H9 (cell line): ENCODE results near the gene MROH7. TPM values are rescaled to one million over a fixed set of nuclear protein-coding genes. Genes with fewer than 3 reads are reported as not detected.

Experiments used
- DNase-seq: peaks from one replicate; pipeline ENCODE4 v3.0.0-alpha.2; 2017
- H2AFZ ChIP-seq: one replicate; pipeline ENCODE4 v1.6.1; 2013; ENCODE audit warnings: mild to moderate bottlenecking, low read length, control low read depth, moderate library complexity
- H2AK5ac ChIP-seq: 2 replicates; pipeline ENCODE4 v1.6.1; 2013; ENCODE audit warnings: low read length, control low read depth, mixed read lengths; ENCODE audit not compliant: insufficient read length
- H2BK120ac ChIP-seq: one replicate; pipeline ENCODE4 v1.6.1; 2013; ENCODE audit warnings: low read depth, mild to moderate bottlenecking, low read length, control low read depth, inconsistent platforms; ENCODE audit not compliant: poor library complexity, severe bottlenecking
- H2BK12ac ChIP-seq: 2 replicates; pipeline ENCODE4 v1.6.1; 2013; ENCODE audit warnings: low read length, control low read depth, mixed read lengths, low read depth; ENCODE audit not compliant: insufficient read length
- H2BK15ac ChIP-seq: 2 replicates; pipeline ENCODE4 v1.6.1; 2013; ENCODE audit warnings: low read depth, low read length, control low read depth
- H2BK20ac ChIP-seq: one replicate; pipeline ENCODE4 v1.6.1; 2013; ENCODE audit warnings: low read depth, mild to moderate bottlenecking, low read length, control low read depth, inconsistent platforms; ENCODE audit not compliant: poor library complexity, severe bottlenecking
- H2BK5ac ChIP-seq: 2 replicates; pipeline ENCODE4 v1.6.1; 2013; ENCODE audit warnings: low read length, control low read depth, mixed read lengths; ENCODE audit not compliant: insufficient read length
- H3K14ac ChIP-seq: 2 replicates; pipeline ENCODE4 v1.6.1; 2013; ENCODE audit warnings: low read length, control low read depth; ENCODE audit not compliant: insufficient read depth
- H3K18ac ChIP-seq: 2 replicates; pipeline ENCODE4 v1.6.1; 2013; ENCODE audit warnings: low read depth, mild to moderate bottlenecking, mixed read lengths, low read length, control low read depth; ENCODE audit not compliant: insufficient read length
- H3K23ac ChIP-seq: 2 replicates; pipeline ENCODE4 v1.6.1; 2013; ENCODE audit warnings: low read length, control low read depth, mixed read lengths, low read depth; ENCODE audit not compliant: insufficient read length
- H3K23me2 ChIP-seq: 2 replicates; pipeline ENCODE4 v1.6.1; 2013; ENCODE audit warnings: low read depth, mild to moderate bottlenecking, mixed read lengths, low read length, control low read depth; ENCODE audit not compliant: insufficient read length, poor library complexity, severe bottlenecking
- H3K27ac ChIP-seq: 2 replicates; pipeline ENCODE4 v1.5.1; 2013; ENCODE audit warnings: low read length, control low read depth, mixed read lengths, low read depth; ENCODE audit not compliant: insufficient read length
- H3K27me3 ChIP-seq: 2 replicates; pipeline ENCODE4 v1.6.1; 2013; ENCODE audit warnings: low read length, control low read depth, inconsistent platforms; ENCODE audit not compliant: insufficient read depth
- H3K4ac ChIP-seq: 2 replicates; pipeline ENCODE4 v1.6.1; 2013; ENCODE audit warnings: low read depth, mild to moderate bottlenecking, control low read depth, inconsistent platforms, low read length, moderate library complexity
- H3K4me1 ChIP-seq: 2 replicates; pipeline ENCODE4 v1.6.1; 2013; ENCODE audit warnings: low read length, control low read depth, inconsistent platforms; ENCODE audit not compliant: insufficient read depth
- H3K4me2 ChIP-seq: 2 replicates; pipeline ENCODE4 v1.6.1; 2013; ENCODE audit warnings: low read length, control low read depth, mixed read lengths; ENCODE audit not compliant: insufficient read length, insufficient read depth
- H3K56ac ChIP-seq: 2 replicates; pipeline ENCODE4 v1.6.1; 2013; ENCODE audit warnings: low read depth, mild to moderate bottlenecking, mixed read lengths, low read length, control low read depth; ENCODE audit not compliant: insufficient read length
- H3K79me1 ChIP-seq: 2 replicates; pipeline ENCODE4 v1.6.1; 2013; ENCODE audit warnings: low read depth, mild to moderate bottlenecking, moderate library complexity, low read length, control low read depth, inconsistent platforms; ENCODE audit not compliant: insufficient read depth, poor library complexity, severe bottlenecking
- H3K79me2 ChIP-seq: 2 replicates; pipeline ENCODE4 v1.6.1; 2013; ENCODE audit warnings: low read length, control low read depth, inconsistent platforms; ENCODE audit not compliant: insufficient read depth
- H3K9ac ChIP-seq: 2 replicates; pipeline ENCODE4 v1.6.1; 2013; ENCODE audit warnings: low read length, control low read depth, mixed read lengths; ENCODE audit not compliant: insufficient read length; ENCODE audit errors: extremely low read depth
- H3K9me3 ChIP-seq: one replicate; pipeline ENCODE4 v1.6.1; 2013; ENCODE audit warnings: low read depth, low read length, inconsistent platforms; ENCODE audit not compliant: control insufficient read depth
- H3T11ph ChIP-seq: one replicate; pipeline ENCODE4 v1.6.1; 2013; ENCODE audit warnings: mild to moderate bottlenecking, low read length, control low read depth, inconsistent platforms
- H4K20me1 ChIP-seq: one replicate; pipeline ENCODE4 v1.6.1; 2013; ENCODE audit not compliant: control insufficient read depth, insufficient read length, insufficient read depth
- H4K5ac ChIP-seq: 2 replicates; pipeline ENCODE4 v1.6.1; 2013; ENCODE audit warnings: low read depth, mild to moderate bottlenecking, mixed read lengths, low read length, control low read depth; ENCODE audit not compliant: insufficient read length
- H4K8ac ChIP-seq: replicated peaks from 2 replicates; pipeline ENCODE4 v1.6.1; 2013; ENCODE audit warnings: low read length, control low read depth, mixed read lengths, low read depth; ENCODE audit not compliant: insufficient read length
- H4K91ac ChIP-seq: 2 replicates; pipeline ENCODE4 v1.6.1; 2013; ENCODE audit warnings: low read depth, mild to moderate bottlenecking, moderate library complexity, mixed read lengths, low read length, control low read depth; ENCODE audit not compliant: insufficient read length
- H3K27ac Mint-ChIP-seq, 3 experiments: 2 replicates in 2 of 3; 3 replicates in 1 of 3; pipeline ENCODE4 v1.8.0; 2020 to 2021; ENCODE audit warnings: mixed read lengths in 3 of 3, mild to moderate bottlenecking in 1 of 3, moderate library complexity in 1 of 3
- H3K27me3 Mint-ChIP-seq: 2 replicates; pipeline ENCODE4 v1.8.0; 2021; ENCODE audit warnings: low read depth, mild to moderate bottlenecking, moderate library complexity, mixed read lengths
- H3K36me3 Mint-ChIP-seq, 3 experiments: 2 replicates in 2 of 3; 3 replicates in 1 of 3; pipeline ENCODE4 v1.8.0; 2020 to 2021; ENCODE audit warnings: low read depth in 3 of 3, mixed read lengths in 3 of 3; ENCODE audit not compliant: insufficient read depth in 1 of 3
- H3K4me1 Mint-ChIP-seq, 2 experiments: 2 replicates each; pipeline ENCODE4 v1.8.0; 2020; ENCODE audit warnings: mixed read lengths in 2 of 2
- H3K4me3 Mint-ChIP-seq, 2 experiments: 2 replicates in 1 of 2; 3 replicates in 1 of 2; pipeline ENCODE4 v1.8.0; 2020 to 2021; ENCODE audit warnings: mild to moderate bottlenecking in 2 of 2, mixed read lengths in 2 of 2, moderate library complexity in 1 of 2
- H3K9me3 Mint-ChIP-seq, 2 experiments: 2 replicates in 1 of 2; 3 replicates in 1 of 2; pipeline ENCODE4 v1.8.0; 2020; ENCODE audit warnings: mild to moderate bottlenecking in 2 of 2, mixed read lengths in 2 of 2, moderate library complexity in 1 of 2
- WGBS: extraction: QIAGEN DNeasy Blood & Tissue Kit; methylation state at CpG from one replicate; pipeline ENCODE4 v1.1.7; 2013; ENCODE audit warnings: missing lambda C conversion rate, low lambda C conversion rate, mixed read lengths; ENCODE audit not compliant: insufficient read length; ENCODE audit errors: extremely low coverage; 5-methylcytosine and 5-hydroxymethylcytosine counted together
- total RNA-seq: library from RNA; stranded (reverse); gene quantifications from 2 replicates; pipeline ENCODE4 v1.2.1, GENCODE V29; 2021
- TF ChIP-seq, protein P1 (sequence below): fragments of 200-600 bp; sonication (generic); conservative IDR thresholded peaks from 3 replicates; pipeline ENCODE4 v1.8.0; 2021; ENCODE audit warnings: antibody characterized with exemption, mild to moderate bottlenecking

Gene MROH7
- total RNA-seq, 1 experiment from 2014 or later = 0.09 TPM

DNA sequence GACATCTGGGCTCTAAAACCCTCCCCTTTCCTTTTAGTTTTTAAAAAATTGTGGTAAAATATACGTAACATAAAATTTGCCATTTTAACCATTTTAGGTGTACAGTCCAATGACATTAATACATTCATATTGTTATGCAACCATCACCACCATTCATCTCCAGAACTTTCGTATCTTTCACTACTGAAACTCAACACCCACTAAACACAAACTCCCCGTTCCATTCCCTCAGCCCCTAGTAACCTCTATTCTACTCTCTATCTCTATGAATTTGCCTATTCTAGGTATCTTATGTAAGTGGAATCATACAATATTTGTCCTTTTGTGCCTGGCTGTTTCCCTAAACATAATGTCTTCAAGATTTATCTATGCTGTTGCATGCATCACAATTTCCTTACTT lies 54.7 kb downstream of the MROH7 start:
- no peak for DNase-seq
- Histone ChIP-seq H3K27ac (no peak overlapping the region), H2BK120ac (no peak overlapping the region), H4K5ac (no peak overlapping the region), H3K14ac (no peak overlapping the region), H3K4me2 (no peak overlapping the region), H3K4ac (no peak overlapping the region), H2BK15ac (no peak overlapping the region), H3K23ac (no peak overlapping the region), H2BK12ac (no peak overlapping the region), H4K8ac (no peak overlapping the region), H2BK20ac (no peak overlapping the region), H3K9ac (no peak overlapping the region), H3K18ac (no peak overlapping the region), H2AFZ (no peak overlapping the region), H2BK5ac (no peak overlapping the region), H3T11ph (no peak overlapping the region), H3K79me1 (no peaks in the 10 kb centered on the region), H3K27me3 (no peaks in the 10 kb centered on the region; the same call in 1 of the 2 replicates), H3K9me3 (no peaks in the 10 kb centered on the region), H4K91ac (no peak overlapping the region), H3K56ac (no peak overlapping the region), H3K23me2 (no peaks in the 10 kb centered on the region), H3K4me1 (no peaks in the 10 kb centered on the region), H2AK5ac (no peak overlapping the region), H4K20me1 (no peaks in the 10 kb centered on the region), H3K79me2 (no peaks in the 10 kb centered on the region)
- TF ChIP-seq, protein P1, sequence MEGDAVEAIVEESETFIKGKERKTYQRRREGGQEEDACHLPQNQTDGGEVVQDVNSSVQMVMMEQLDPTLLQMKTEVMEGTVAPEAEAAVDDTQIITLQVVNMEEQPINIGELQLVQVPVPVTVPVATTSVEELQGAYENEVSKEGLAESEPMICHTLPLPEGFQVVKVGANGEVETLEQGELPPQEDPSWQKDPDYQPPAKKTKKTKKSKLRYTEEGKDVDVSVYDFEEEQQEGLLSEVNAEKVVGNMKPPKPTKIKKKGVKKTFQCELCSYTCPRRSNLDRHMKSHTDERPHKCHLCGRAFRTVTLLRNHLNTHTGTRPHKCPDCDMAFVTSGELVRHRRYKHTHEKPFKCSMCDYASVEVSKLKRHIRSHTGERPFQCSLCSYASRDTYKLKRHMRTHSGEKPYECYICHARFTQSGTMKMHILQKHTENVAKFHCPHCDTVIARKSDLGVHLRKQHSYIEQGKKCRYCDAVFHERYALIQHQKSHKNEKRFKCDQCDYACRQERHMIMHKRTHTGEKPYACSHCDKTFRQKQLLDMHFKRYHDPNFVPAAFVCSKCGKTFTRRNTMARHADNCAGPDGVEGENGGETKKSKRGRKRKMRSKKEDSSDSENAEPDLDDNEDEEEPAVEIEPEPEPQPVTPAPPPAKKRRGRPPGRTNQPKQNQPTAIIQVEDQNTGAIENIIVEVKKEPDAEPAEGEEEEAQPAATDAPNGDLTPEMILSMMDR = no peak
- H3K4me3 Mint-ChIP-seq = no peak overlapping the region
- H3K36me3 Mint-ChIP-seq = no peaks in the 10 kb centered on the region
- H3K27ac Mint-ChIP-seq = no peak overlapping the region
- WGBS = 100% methylated on average over 1 of the region's 3 CpGs
- peaks cover 17% of the 10 kb centered on the region for H3K27me3 Mint-ChIP-seq
- H3K4me1 Mint-ChIP-seq = peaks cover 0 to 3% of the 10 kb centered on the region in 2 experiments; a peak in 1 of 4 replicates
- H3K9me3 Mint-ChIP-seq = no peaks in the 10 kb centered on the region
